Measurements from ENCODE around the gene SPR. TPM values are rescaled to one million over a fixed set of nuclear protein-coding genes. Genes with fewer than 3 reads are reported as not detected.
A peak's percentile ranks its signal among the peaks of the same experiment; 100 is the strongest.
"Not testable (repeated sequence)": the region's sequence is repeated elsewhere in the genome, so short reads cannot be mapped to it uniquely, and the experiment has no call there.

The SPR gene
- total RNA-seq, 1 experiment from 2014 or later = 40.6 TPM

GRCh38 chr2:72888438-72889202 lies 1.4 kb downstream of the SPR start:
- no peak for DNase-seq (ENCODE audit: extremely low read depth, low read depth)

DNA sequence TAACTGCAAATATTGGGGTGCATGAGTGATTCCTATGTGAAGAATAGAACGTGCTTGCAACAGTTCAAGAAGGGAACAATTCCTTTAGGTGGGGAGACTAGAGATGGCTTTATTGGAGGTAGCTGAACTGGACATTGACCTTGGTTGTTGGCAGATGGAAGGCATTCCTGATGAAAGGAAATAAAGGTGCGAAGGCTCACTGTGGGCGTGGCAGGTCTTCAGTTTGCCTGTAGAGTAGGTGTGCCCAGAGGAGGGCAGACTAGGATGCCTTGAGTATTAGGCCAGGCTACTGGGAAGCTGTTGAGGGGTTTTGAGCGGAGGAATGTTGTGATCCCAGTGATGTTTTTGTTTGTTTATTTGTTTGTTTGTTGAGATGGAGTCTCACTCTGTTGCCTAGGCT lies 2.8 kb downstream of the SPR start:
- DNase-seq (ENCODE audit: extremely low read depth, low read depth) = no peak

GRCh38 chr2:72891091-72891818 lies 4.0 kb downstream of the SPR start:
- no peak for DNase-seq (ENCODE audit: extremely low read depth, low read depth)

DNA sequence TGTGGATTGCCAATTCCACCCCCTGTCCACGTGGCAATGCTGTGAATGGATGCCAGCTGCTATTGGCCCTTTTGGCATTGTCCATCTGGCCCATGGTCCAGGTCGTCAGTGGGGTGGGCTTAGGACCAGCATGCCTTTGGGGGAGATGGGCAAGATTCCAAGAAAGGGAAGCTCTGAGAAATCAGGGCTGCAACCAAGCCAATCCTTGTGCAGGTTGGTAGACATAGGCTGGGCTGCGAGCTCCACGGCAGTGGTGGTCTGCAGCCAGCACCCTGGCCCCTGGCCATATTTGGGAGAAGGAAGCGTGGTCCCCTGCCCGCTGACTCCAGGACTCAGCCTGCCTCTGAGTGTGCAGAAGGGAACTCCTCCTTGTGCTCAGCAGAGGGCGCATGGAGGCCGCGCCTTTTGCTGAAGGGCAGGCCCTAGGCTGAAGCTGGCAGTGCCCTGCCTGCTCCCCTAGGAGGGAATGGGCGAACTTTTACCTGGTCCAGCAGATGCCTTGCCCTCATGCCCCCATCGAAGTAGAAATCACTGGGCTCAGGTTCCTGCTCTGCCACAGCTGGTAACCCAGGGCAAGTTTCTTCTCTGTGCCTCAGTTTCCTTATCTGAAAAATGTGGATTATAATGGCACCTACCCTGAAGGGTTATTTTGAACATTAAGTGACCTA lies 5.4 kb downstream of the SPR start:
- DNase-seq (ENCODE audit: extremely low read depth, low read depth) = peak; percentile 72

DNA sequence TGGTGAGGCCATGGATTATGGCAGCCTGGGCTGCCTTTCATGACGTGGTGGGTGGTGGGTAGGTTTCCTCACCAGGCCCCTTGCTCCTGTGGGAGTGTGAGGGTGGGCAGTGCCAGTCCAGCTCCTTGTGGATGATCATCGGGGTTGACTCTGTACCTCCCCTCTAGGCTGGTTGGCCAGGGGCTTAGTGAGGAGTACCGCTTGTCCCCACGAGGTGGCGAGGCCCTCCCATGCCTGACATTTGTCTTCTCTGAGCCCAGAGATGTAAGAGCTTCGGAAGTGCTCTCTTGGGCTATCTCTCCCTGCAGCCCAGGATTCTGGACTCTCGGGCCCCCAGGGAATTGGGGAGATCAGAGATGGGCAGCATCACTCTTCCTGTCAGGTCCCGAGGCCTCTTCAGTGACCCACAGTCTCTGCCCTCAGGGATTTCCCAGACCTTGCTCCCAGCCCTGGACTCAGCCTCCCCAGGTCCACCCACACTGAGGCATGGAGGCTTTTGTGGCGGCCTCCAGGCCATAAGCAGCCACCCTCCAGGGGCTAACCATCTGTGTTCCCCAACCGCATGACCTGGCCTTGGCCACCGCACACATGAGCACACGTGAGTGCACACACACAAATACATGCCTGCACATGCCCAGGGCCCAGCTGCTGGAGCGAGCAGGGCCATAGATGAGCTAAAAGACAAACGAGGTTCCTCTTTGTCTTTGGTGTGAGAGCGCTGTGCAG lies 6.5 kb downstream of the SPR start:
- peak; percentile 60 for DNase-seq (ENCODE audit: extremely low read depth, low read depth)

- no peak for DNase-seq (ENCODE audit: extremely low read depth, low read depth)
Observed at GRCh38 chr2:72894514-72894913, 7.3 kb downstream of the SPR start.

DNA sequence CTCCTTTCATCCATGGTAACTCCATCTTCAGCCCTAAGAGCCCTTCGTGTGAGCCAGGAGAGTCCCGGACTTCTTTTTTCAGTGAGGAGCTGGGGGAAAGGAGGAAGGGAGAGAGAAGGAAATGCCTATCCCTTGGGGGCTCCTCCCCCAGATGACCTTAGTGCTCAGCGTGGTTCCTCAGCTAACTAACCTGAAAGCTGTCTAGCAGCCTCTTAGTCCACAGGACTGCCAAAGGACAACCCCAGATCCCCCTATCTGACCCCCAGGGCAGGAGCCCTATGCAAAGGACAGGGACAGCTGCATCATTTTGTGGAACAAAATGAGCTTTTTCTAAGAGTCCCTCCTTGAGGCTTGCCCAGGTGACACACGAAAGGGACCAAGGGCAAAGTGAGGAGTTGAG lies 7.9 kb downstream of the SPR start:
- DNase-seq (ENCODE audit: extremely low read depth, low read depth) = no peak

DNA sequence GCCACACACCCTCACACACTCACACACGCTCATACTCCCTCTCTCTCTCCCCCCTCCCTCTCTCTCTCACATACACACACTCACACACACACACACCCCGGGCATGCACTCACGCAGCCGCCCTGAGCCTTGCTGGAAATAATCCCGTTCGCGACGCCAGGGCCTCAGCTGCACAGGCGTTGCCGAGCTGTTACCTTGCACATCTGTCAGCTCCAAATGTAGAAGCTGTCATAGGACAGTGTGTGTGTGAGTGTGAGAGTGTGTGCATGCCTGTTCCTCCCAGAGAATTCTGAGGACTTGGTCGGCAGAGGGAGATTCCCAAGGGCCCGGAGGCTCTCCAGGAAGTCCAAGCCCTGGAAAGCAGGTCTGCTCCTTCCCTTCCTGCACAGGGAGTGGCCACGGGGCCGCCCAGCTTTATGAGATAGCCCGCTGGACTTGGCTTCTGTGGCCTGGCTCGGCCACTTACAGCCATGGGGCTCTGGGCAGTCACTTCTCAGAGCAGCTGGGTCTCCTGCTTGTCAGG lies 8.6 kb downstream of the SPR start:
- no peak for DNase-seq (ENCODE audit: extremely low read depth, low read depth)

DNA sequence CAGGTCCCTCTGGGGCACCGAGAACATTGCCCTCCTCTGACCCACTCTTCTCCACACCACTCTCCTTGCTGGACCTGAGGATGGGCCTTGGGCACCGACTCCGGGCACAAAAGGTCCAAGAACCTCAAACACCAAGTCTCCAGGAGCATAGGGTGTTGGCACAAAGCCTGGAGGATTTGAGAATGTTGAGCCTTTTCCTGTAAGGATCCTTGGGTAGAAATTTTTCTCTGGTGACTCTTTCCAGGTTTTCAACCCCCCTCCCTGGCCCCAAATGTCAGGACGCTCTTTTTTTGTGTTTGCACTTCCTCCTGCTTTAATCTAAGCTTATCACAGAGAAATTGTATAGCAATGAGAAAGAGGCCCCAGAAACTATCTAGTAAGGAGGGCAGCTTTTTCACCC lies 9.2 kb downstream of the SPR start:
- no peak for DNase-seq (ENCODE audit: extremely low read depth, low read depth)

- DNase-seq (ENCODE audit: extremely low read depth, low read depth) = no peak
Observed at GRCh38 chr2:72897785-72898584, 10.8 kb downstream of the SPR start.

DNA sequence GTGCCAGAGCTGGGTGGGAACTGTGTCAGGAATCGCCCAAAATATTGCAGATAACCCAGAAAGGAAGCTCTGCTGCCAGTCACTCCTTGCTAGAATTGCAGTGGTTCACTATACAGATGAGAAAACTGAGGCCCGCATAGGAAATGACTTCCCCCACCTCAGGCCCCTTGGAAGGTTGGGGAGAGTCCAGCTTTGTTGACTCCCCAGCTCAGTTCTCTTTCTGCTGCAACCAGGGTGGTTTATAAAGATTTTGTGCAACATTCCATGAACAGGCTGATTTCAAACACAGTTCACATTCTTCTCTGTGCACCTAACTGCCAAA lies 11.3 kb downstream of the SPR start:
- no peak for DNase-seq (ENCODE audit: extremely low read depth, low read depth)

DNA sequence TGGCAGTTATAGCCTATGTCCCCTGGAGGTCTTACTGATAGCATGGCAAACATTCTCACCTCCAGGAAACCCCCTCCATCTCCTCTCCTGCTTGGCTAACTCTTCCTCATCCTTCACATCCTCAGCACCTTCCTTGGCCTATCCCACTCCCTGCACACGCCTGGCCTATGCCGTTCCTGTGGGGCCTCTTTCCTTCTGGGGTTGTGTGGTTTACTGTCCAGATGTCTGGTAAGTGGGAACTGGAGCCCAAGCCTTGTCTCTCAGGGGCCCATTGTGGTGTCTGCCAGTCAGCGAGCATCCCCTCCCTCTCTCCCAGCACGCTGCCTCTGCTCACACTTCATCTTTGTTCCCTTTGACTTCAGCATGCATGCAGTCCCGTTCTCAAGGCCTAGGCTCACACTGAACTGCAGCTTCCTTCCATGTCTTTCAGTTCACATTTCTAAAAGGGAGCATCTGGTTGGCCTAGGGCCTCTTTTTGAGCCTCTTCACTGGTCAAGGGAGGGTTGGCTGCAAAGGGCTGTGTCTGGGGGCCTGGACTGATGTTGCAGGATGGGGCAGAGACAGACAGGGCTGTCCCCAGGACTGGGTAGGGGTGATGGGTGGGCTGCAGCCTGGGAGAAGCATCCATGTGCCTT lies 13.1 kb downstream of the SPR start:
- no peak for DNase-seq (ENCODE audit: extremely low read depth, low read depth)

DNA sequence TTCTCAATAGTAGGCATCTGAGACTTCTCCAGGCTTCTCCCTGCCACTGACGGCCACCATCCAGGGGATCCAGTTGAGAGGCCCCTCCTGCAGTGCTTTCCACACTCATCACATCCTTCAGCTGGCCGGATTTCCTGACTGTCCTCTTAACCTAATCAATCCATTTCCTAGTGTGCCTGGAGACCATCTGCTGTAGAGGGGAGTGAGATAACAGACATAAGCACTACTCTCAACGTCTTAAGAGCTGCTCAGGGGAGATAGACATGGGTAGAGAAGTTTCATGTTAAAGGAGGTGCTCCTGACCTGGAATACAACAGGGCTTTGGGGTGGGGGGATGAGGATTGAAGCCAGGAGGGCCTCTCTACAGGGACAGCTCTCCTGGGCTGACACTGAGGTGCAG lies 14.2 kb downstream of the SPR start:
- no peak for DNase-seq (ENCODE audit: extremely low read depth, low read depth)

DNA sequence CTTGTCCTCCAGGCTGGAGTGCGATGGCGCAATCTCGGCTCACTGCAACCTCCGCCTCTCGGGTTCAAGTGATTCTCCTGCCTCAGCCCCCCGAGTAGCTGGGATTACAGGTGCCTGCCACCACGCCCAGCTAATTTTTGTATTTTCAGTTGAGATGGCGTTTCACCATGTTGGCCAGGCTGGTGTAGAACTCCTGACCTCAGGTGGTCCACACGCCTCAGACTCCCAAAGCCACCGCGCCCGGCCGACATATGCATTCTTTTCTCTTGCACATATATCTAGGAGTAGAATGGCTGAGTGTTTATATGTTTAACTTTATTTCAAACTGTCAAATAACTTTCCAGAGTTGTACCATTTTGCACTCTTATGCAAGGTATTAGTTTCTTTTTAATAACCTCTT lies 20.2 kb downstream of the SPR start:
- not testable (repeated sequence) for DNase-seq (ENCODE audit: extremely low read depth, low read depth)

DNA sequence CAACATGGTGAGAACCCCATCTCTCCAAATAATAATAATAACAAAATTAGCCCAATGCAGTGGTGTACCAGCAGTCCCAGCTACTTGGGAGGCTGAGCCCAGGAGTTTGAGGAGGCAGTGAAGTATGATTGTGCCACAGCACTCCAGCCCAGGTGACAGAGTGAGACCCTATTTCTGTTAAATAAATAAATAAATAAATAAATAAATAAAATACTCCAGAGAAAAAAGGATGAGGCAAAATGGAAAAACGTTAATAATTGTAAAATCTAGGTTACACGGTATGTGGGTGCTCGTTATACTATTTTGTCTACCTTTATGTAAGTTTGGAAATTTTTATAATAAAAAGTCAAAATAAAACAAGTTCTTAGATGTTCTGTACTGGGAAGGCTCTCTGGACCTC lies 21.5 kb downstream of the SPR start:
- DNase-seq (ENCODE audit: extremely low read depth, low read depth) = no peak

DNA sequence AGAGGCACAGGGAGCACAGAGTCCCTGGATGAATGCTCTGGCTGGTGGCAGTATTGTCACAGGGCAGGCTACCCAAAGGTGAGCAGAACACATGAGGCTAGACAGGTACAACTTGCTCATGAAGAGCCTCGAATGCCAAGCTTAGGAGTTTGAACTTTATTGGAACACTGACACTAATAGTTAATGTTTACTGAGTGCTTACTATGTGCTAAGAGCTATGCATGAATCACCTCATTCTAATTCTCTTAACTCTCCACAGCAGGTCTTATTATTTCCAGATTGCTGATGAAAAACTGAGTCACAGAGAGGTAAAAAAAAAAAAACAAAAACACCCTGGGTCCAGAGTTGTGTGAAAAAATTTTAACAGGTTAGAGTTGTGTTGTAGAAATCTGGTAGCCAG lies 24.0 kb downstream of the SPR start:
- no peak for DNase-seq (ENCODE audit: extremely low read depth, low read depth)

GRCh38 chr2:72913486-72914205 lies 26.4 kb downstream of the SPR start:
- no peak for DNase-seq (ENCODE audit: extremely low read depth, low read depth)

GRCh38 chr2:72914206-72914559 lies 27.0 kb downstream of the SPR start:
- no peak for DNase-seq (ENCODE audit: extremely low read depth, low read depth)

Data from NCI-H460 (cell line).